HAP-1 (cell line): ENCODE data around the gene RCHY1.

Experiments
- DNase-seq, 2 experiments: peaks; one replicate each; pipeline ENCODE4 v3.0.0-alpha.2; 2016 to 2020; ENCODE audit warnings: low spot score in 2 of 2
- H3K27me3 ChIP-seq: fragments of 250-450 bp; sonication (Bioruptor Pico); 2 replicates; pipeline ENCODE4 v1.5.1; 2020; ENCODE audit warnings: low read depth, mild to moderate bottlenecking, moderate library complexity
- H3K36me3 ChIP-seq: fragments of 250-450 bp; sonication (Bioruptor Pico); replicated peaks from 2 replicates; pipeline ENCODE4 v1.5.1; 2020; ENCODE audit warnings: mild to moderate bottlenecking
- H3K4me1 ChIP-seq: fragments of 250-450 bp; sonication (Bioruptor Pico); 2 replicates; pipeline ENCODE4 v1.5.1; 2020; ENCODE audit warnings: mild to moderate bottlenecking
- H3K4me3 ChIP-seq: fragments of 250-450 bp; sonication (Bioruptor Pico); 2 replicates; pipeline ENCODE4 v1.5.1; 2020; ENCODE audit warnings: mild to moderate bottlenecking, moderate library complexity
- H3K9me3 ChIP-seq: fragments of 250-450 bp; sonication (Bioruptor Pico); 2 replicates; pipeline ENCODE4 v1.5.1; 2020; ENCODE audit warnings: mild to moderate bottlenecking, moderate library complexity
- in situ Hi-C: fragments of 300-500 bp; cut with MboI; formaldehyde crosslinking; loops from 3 replicates; pipeline ENCODE4 v1.14.3; 2020; ENCODE audit warnings: low sequenced_read_pairs, inconsistent platforms, mixed read lengths

RCHY1 gene

DNA sequence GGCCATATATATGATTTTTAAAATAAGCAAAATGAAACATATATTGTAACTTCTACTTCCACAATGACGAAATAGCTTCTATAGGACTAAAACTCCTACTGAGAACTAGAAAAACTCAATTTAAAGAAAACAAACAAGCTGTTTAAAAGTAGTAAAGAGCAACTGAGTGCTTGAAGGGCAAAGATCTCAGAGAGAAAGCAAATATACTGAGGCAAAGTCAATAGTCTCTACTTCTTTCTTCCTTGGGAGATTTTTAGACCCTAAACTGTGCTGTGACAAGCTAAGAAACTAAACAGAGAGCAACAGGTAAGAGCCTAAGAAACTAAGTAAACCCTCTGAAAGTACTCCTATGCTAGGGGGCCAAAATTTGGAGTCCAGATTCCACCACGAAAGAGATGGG is 8.6 kb downstream of the RCHY1 start:
- DNase-seq: no peak
- no peaks in the 10 kb centered on the region for H3K9me3 ChIP-seq
- no peaks in the 10 kb centered on the region for H3K27me3 ChIP-seq
- in situ Hi-C loops: no loop called here
- no peak overlapping the region for H3K4me3 ChIP-seq
- H3K36me3 ChIP-seq: peaks cover 50% of the 10 kb centered on the region
- no peaks in the 10 kb centered on the region; the same call in 1 of the 2 replicates for H3K4me1 ChIP-seq

DNA sequence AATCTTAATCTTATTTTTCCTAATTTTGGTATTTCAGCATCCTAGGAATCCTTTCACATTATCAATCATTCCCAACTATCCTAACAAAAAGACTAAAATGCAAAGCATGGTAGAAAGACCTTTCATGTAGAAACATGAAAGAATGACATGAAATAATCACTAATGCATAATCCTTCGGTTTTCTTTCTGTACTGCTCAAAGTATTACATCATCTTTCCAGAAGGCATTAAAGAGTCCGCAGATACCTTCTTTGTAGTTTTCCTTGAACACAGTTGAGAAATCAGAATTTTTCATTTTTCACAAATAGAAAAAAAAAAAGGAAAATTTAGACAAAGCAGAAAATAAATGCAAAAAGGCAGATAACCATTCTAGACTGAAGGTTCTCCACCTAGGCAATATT is 11.5 kb downstream of the RCHY1 start:
- Histone ChIP-seq H3K27me3 (no peaks in the 10 kb centered on the region), H3K4me1 (peaks cover 2% of the 10 kb centered on the region), H3K4me3 (no peak overlapping the region), H3K9me3 (peaks cover 3% of the 10 kb centered on the region), H3K36me3 (peaks cover 42% of the 10 kb centered on the region)
- DNase-seq: no peak
- in situ Hi-C loops: no loop called here

DNA sequence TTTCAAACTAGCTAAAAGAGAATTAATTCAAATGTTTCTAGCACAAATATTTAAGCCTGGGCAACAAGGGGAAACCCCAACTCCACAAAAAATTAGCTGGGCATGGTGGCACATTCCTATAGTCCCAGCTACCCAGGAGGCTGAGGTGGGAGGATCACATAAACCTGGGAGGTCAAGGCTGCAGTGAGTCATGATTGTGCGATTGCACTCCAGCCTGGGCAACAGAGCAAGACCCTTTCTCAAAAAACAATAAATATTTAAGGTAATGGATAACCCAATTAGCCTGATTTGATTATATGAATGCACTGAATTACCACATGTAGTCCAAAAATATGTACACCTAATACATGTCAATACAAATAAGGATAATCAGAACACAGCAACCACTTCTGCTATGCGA is 14.3 kb downstream of the RCHY1 start:
- Histone ChIP-seq H3K9me3 (peaks cover 3% of the 10 kb centered on the region), H3K4me3 (no peak overlapping the region), H3K27me3 (no peaks in the 10 kb centered on the region), H3K4me1 (peaks cover 7% of the 10 kb centered on the region), H3K36me3 (peaks cover 44% of the 10 kb centered on the region)
- no peak for DNase-seq
- in situ Hi-C loops: loop anchor here (25.0 kb wide), 1 partner anchor 613 kb away; no protein-coding TSS in a partner anchor

DNA sequence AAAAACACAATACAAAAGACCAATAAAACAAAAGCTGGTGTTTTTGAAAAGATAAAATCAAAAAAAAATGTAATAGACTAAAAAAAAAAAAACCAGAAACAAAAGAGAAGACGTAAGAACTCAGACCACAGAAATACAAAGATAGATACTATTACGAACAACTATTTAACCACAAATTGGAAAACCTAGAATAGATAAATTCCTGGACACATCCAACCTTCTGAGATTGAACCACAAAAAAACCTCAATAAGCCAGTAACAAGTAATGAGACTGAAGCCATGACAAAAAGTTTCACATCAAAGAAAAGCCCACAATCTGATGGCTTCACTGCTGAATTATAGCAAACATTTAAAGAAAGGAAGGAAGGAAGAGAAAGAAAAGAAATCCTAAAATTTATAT is 16.2 kb downstream of the RCHY1 start:
- Histone ChIP-seq H3K36me3 (peaks cover 35% of the 10 kb centered on the region), H3K4me1 (peaks cover 7% of the 10 kb centered on the region), H3K27me3 (no peaks in the 10 kb centered on the region), H3K4me3 (no peak overlapping the region), H3K9me3 (peaks cover 3% of the 10 kb centered on the region)
- peak in 1 of 2 experiments; percentile 6 for DNase-seq
- in situ Hi-C loops: loop anchor here (25.0 kb wide), 1 partner anchor 611 kb away; no protein-coding TSS in a partner anchor

DNA sequence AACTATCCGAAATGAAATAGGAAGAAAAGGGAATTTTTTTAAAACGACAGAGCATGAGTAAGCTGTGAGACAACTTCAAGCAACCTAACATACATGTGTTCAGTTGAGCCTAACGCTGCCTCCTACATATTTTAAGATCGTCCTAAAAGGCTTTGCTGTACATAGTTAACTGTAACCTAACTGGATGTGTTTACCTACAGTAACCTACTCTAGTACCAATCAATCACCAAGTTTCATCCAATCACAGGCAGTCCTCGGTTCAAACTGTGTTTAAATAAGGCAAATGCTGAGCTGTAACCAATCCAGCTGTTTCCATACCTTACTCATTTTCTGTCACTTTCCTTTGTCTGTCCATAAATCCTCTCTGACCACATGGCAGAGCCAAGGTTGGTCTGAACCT is 17.1 kb downstream of the RCHY1 start:
- no peak for DNase-seq
- H3K4me3 ChIP-seq: no peak overlapping the region
- in situ Hi-C loops: loop anchor here (25.0 kb wide), 1 partner anchor 610 kb away; no protein-coding TSS in a partner anchor
- peaks cover 7% of the 10 kb centered on the region for H3K4me1 ChIP-seq
- peaks cover 35% of the 10 kb centered on the region for H3K36me3 ChIP-seq
- no peaks in the 10 kb centered on the region for H3K27me3 ChIP-seq
- H3K9me3 ChIP-seq: peaks cover 3% of the 10 kb centered on the region

DNA sequence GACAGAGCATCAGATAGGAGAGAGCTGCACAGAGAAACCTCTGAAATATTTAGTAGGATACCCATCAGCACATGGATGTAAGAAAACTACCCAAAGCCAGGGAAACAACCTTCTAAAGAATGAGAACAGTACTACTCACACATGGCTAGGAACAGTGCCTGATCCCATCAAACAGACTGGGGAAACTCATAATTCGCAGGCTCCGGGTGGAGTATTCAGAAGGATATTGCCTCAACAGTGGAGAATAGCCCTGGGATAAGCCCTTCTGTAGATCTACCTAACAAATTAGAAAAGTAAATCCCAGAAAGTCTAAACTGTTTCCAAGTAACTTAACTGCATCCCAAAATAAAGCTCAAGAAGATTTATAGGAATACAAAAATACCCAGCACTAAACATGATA is 17.8 kb downstream of the RCHY1 start:
- no peak for DNase-seq
- in situ Hi-C loops: loop anchor here (25.0 kb wide), 1 partner anchor 609 kb away; no protein-coding TSS in a partner anchor
- H3K27me3 ChIP-seq: no peaks in the 10 kb centered on the region
- peaks cover 7% of the 10 kb centered on the region for H3K4me1 ChIP-seq
- no peak overlapping the region for H3K4me3 ChIP-seq
- H3K9me3 ChIP-seq: peaks cover 3% of the 10 kb centered on the region
- H3K36me3 ChIP-seq: peaks cover 39% of the 10 kb centered on the region

DNA sequence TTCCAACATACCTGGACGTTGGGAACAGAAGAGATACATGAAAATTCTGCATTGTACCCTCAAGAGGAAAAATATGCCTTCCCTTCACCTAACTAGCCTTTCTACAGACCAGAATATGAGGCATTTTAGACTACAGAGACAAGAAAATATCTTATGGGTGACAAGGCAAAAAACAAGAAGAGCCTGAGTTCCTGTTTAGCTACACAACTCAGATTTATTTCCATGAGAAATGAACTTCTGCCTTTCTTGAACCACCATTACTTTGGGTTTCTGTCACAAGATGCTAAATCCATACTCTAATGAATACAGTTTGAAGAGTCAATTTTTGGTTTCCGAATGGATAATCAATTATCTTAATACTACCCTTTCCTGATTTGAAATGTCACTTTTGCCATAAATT is 18.7 kb downstream of the RCHY1 start:
- no peak for DNase-seq
- Histone ChIP-seq H3K36me3 (peaks cover 44% of the 10 kb centered on the region), H3K27me3 (no peaks in the 10 kb centered on the region), H3K4me1 (peaks cover 7% of the 10 kb centered on the region), H3K9me3 (peaks cover 3% of the 10 kb centered on the region), H3K4me3 (no peak overlapping the region)
- in situ Hi-C loops: loop anchor here (25.0 kb wide), 1 partner anchor 608 kb away; no protein-coding TSS in a partner anchor

DNA sequence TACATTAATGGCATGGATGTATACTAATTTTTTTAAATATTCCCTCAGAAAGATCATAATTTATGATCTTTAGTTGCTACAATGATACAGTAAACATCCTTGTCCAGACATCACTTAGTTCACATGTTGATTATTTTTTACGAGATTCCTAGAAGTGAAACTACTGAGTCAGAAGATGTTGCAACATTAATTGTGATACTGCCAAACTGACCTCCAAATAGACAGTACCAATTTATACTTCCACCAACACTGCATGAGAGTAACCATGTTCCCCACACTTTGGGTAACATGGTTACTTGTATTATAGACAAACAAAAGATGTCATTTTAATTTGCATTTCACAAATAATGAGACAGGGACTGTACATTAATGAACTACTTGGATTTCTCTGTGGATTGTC is 19.6 kb downstream of the RCHY1 start:
- in situ Hi-C loops: loop anchor here (25.0 kb wide), 1 partner anchor 607 kb away; no protein-coding TSS in a partner anchor

DNA sequence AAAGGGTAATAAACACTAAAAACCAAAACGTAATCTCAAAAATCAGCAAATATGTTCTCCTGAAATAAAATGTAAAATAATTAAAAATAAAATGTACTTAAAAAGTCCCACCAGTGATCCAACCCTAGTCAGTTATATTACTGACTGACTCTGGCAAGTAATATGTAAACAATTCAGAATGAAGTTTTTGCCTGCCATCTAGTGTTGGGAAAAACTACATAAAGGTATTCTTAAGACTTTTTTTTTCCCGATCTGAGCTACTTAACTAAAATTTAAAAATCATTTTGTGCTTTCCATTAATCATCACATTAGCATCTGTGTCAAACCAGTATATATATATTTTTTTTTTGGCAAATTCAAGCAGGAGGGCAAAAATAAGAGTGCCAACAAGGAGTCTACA is 24.0 kb downstream of the RCHY1 start:
- H3K27me3 ChIP-seq: no peaks in the 10 kb centered on the region
- H3K4me3 ChIP-seq: no peak overlapping the region
- peaks cover 42% of the 10 kb centered on the region for H3K36me3 ChIP-seq
- no peaks in the 10 kb centered on the region for H3K9me3 ChIP-seq
- peaks cover 7% of the 10 kb centered on the region for H3K4me1 ChIP-seq
- DNase-seq: peak in 1 of 2 experiments; percentile 8
- in situ Hi-C loops: loop anchor here (25.0 kb wide), 1 partner anchor 603 kb away; no protein-coding TSS in a partner anchor

More for the DNA sequence above, 19.6 kb downstream of the RCHY1 start:
- no peak for DNase-seq
- Histone ChIP-seq H3K4me1 (peaks cover 7% of the 10 kb centered on the region), H3K9me3 (peaks cover 3% of the 10 kb centered on the region), H3K4me3 (no peak overlapping the region), H3K27me3 (no peaks in the 10 kb centered on the region), H3K36me3 (peaks cover 48% of the 10 kb centered on the region)

DNA sequence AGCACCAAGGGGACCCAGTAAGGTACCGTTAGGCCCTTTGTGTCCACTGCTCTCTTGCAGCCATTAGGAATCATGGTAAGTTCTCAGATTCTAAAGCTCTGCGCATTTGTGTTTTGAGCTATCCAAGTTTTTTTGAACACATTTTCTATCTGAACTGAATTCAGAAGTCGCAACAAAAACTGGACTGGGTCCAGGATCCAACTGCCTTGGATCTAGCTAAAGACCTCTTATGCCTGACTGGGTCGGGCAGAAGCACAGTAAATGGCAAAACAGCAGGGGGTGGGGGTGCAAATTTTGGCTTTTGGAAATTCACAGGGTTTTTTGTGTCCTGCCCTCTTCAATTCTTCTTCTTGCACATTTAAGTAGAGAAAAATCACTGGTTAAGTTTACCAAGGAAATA is 30.0 kb downstream of the RCHY1 start:
- in situ Hi-C loops: loop anchor here (25.0 kb wide), 1 partner anchor 597 kb away; no protein-coding TSS in a partner anchor
- Histone ChIP-seq H3K4me1 (peaks cover 10% of the 10 kb centered on the region), H3K27me3 (no peaks in the 10 kb centered on the region), H3K4me3 (no peak overlapping the region), H3K9me3 (no peaks in the 10 kb centered on the region), H3K36me3 (peaks cover 49% of the 10 kb centered on the region)
- DNase-seq: no peak

DNA sequence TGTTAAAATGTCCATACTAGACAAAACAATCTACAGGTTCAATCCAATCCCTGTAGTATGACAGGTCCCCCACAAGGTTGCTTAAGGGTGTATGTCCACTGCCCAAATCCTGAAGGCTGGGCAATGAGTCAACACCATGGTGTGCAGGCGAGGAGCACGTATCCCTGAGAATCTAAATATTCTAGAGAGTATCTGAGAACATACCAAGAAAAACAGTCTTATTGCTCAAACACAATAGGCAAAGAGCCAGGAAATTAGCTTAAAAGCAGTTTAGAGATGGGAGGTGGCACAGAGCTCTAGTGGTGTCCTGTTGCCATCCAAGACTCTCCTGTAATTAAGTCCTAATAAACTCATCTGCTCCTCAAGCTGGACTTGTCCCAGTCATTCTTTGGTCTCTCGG is 37.0 kb downstream of the RCHY1 start:
- no peaks in the 10 kb centered on the region; the same call in 1 of the 2 replicates for H3K4me1 ChIP-seq
- H3K9me3 ChIP-seq: no peaks in the 10 kb centered on the region
- H3K36me3 ChIP-seq: peaks cover 25% of the 10 kb centered on the region
- no peaks in the 10 kb centered on the region for H3K27me3 ChIP-seq
- no peak for DNase-seq
- H3K4me3 ChIP-seq: no peak overlapping the region
- in situ Hi-C loops: loop anchor here (25.0 kb wide), 1 partner anchor 590 kb away; no protein-coding TSS in a partner anchor

DNA sequence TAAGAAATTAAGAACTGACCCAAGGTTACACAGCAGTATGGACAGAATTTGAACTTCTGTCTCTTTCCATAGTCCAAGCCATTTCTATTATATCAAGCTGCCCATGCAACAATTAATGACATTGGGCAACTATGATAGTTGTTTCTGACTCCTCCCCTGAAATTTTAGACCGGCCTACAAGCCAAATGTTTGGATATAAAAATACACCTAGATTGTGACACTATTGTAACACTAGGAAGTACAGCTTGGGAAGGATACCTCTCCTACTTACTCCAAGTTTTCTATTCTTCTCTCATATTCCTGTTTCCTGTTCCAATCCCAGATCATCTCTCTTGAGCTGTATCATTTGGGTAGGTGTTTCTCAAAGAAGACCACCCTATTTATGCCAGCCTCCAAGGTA is 43.5 kb downstream of the RCHY1 start:
- H3K4me3 ChIP-seq: no peak overlapping the region
- H3K36me3 ChIP-seq: no peaks in the 10 kb centered on the region
- no peaks in the 10 kb centered on the region; the same call in 1 of the 2 replicates for H3K4me1 ChIP-seq
- H3K27me3 ChIP-seq: no peaks in the 10 kb centered on the region
- H3K9me3 ChIP-seq: no peaks in the 10 kb centered on the region
- in situ Hi-C loops: no loop called here
- DNase-seq: no peak

DNA sequence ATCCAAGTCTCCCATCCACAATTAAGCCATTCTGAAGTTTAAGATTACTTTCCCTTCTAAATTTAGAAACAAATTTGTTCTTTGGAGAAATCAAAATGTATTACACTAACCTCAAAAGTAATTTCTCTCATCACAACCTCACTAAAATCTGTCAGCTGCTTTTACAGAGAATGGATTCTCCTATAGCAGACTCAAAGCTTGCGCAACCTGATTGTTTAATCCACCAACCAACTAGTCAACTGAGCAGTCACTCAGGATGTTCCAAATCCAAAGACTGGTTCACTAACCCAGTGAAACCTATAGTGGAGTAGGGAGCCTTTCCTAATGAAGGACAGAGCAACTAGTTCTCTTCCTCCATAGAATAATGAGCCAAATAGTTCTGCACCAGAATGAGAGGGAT is 44.3 kb downstream of the RCHY1 start:
- Histone ChIP-seq H3K9me3 (no peaks in the 10 kb centered on the region), H3K36me3 (no peaks in the 10 kb centered on the region), H3K27me3 (no peaks in the 10 kb centered on the region), H3K4me3 (no peak overlapping the region), H3K4me1 (no peaks in the 10 kb centered on the region; the same call in 1 of the 2 replicates)
- in situ Hi-C loops: no loop called here
- DNase-seq: no peak

DNA sequence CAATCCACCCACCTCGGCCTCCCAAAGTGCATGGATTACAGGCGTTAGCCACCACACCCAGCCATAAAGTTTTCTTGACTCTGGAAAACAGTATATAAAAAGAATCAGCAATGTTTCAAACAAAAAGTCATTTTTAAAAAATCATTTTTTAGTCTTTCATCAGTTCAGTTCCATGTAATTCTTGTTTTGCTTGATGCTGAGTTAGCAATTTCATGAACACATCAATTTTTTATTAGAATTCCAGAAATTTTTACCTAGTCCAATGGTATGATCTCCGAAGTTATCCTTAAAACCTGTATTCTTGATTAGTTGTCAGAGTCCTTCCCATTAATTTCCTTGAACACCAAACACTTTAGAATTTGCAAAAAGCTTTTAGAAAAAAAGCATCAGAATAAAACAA is 56.8 kb downstream of the RCHY1 start:
- H3K27me3 ChIP-seq: no peaks in the 10 kb centered on the region
- in situ Hi-C loops: no loop called here
- H3K9me3 ChIP-seq: no peaks in the 10 kb centered on the region
- DNase-seq: no peak
- H3K36me3 ChIP-seq: no peaks in the 10 kb centered on the region
- no peaks in the 10 kb centered on the region for H3K4me1 ChIP-seq
- no peak overlapping the region for H3K4me3 ChIP-seq

DNA sequence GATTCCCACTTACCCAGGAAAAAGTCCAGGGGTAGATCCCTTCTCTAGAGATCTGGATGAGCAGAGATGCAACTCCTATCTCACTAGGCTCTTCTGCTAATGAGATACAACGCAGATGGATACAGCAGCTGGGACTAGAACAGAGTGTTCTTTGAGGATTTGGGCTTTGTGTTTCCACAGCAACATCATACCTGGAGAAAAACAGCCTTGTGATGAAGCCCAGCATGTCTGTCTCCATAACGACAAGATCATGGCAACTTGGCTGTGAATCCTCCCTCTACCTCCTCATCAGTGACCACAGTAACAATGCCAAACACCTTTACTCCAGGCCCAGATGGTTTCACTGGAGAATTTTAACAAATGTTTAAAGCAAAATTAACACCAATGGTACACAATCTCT is 80.1 kb downstream of the RCHY1 start:
- Histone ChIP-seq H3K9me3 (no peaks in the 10 kb centered on the region), H3K4me3 (no peak overlapping the region), H3K4me1 (no peaks in the 10 kb centered on the region), H3K36me3 (no peaks in the 10 kb centered on the region), H3K27me3 (peaks cover 5% of the 10 kb centered on the region)
- DNase-seq: no peak
- in situ Hi-C loops: no loop called here
